ENCODE measurements around the gene ADAMTSL3. TPM values are rescaled to one million over a fixed set of nuclear protein-coding genes. Genes with fewer than 3 reads are reported as not detected.

Gene ADAMTSL3
- total and polyA plus RNA-seq, 2 of the 8 experiments (the other 6 are each of a cell fraction or from before 2014, with no cell fraction given) = 0.35 to 1.4 TPM

DNA sequence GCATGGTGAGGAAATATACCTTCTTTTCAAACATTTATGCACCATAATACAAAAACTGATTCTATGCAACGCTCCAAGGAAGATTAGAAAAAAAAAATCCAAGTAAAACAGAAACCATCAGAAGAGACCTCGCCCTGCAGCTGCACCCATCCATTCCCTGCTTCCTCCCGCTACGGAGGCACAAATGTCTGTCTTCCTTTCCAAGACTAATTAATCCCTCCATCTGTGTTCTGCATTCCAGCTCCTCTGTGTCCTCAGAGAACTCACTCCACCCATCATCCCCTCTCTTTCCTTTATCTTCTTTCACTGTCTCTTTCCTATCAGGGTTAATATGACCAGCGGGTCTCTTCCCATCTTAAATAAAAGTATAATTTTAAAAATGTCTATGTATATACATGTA, 196.1 kb downstream of the ADAMTSL3 start:
- no peaks in the 10 kb centered on the region for H3K79me2 ChIP-seq (ENCODE audit: control insufficient read depth in 1 of 2, insufficient read depth in 2 of 2, low read length in 2 of 2)
- ChIA-PET POLR2A (ENCODE audit: partially characterized antibody) (no interaction called here), CTCF (ENCODE audit: partially characterized antibody) (interaction anchor here (1.6 kb wide), 1 partner anchor 12 kb away, joined by 7 read pairs; no protein-coding TSS in a partner anchor)
- H3K56ac ChIP-seq (replicated peaks; ENCODE audit: insufficient read length, low read depth, low read length) = no peak overlapping the region
- H3K23me2 ChIP-seq (ENCODE audit: low read depth, low read length) = no peaks in the 10 kb centered on the region
- H2BK12ac ChIP-seq (ENCODE audit: low read depth, low read length) = no peak overlapping the region
- no peak for DNase-seq (ENCODE audit: low read depth in 1 of 2, low spot score in 2 of 2)
- no peak overlapping the region for H3K27ac ChIP-seq (ENCODE audit: low read depth, low read length)
- H3K27me3 ChIP-seq (replicated peaks in 1 of 4; ENCODE audit: control insufficient read depth in 3 of 4, extremely low read depth in 1 of 4, insufficient read depth in 3 of 4, low read length in 3 of 4) = no peaks in the 10 kb centered on the region
- no peak overlapping the region for H2BK120ac ChIP-seq (replicated peaks; ENCODE audit: low read depth, low read length)
- H3K9ac ChIP-seq (replicated peaks in 1 of 4; ENCODE audit: extremely low read depth in 1 of 4, low read depth in 3 of 4, low read length in 3 of 4) = no peak overlapping the region
- WGBS, 2 experiments (ENCODE audit: extremely low coverage in 1 of 2, insufficient coverage in 1 of 2, insufficient read length in 1 of 2, insufficient replicate concordance in 2 of 2, low coverage in 1 of 2, low lambda C conversion rate in 2 of 2, missing lambda C conversion rate in 1 of 2) = 85% methylated on average over 5 of the region's 5 CpGs; no CpG with 5 or more reads in 1 of the 2 experiments
- H4K5ac ChIP-seq (ENCODE audit: insufficient read length, low read depth, low read length) = no peak overlapping the region
- H3K9me3 ChIP-seq (ENCODE audit: insufficient read depth in 2 of 2, low read depth in 1 of 2, low read length in 1 of 2) = no peaks in the 10 kb centered on the region
- no peak overlapping the region for H3K18ac ChIP-seq (ENCODE audit: extremely low read depth, low read length)
- H4K20me1 ChIP-seq (replicated peaks in 1 of 2; ENCODE audit: control insufficient read depth in 1 of 2, insufficient read depth in 2 of 2, low read length in 2 of 2) = peaks cover 0 to 2% of the 10 kb centered on the region in 2 experiments
- H3K14ac ChIP-seq (ENCODE audit: insufficient read length) = no peak overlapping the region
- H2AFZ ChIP-seq (ENCODE audit: low read length) = no peak overlapping the region
- no peak overlapping the region for H4K91ac ChIP-seq (replicated peaks; ENCODE audit: insufficient read length, low read length)
- H4K8ac ChIP-seq (ENCODE audit: extremely low read depth, insufficient read depth, low read length) = no peak overlapping the region
- H2AK5ac ChIP-seq (ENCODE audit: low read depth, low read length) = no peak overlapping the region
- no peak for FAIRE-seq
- no peak overlapping the region for H3K4me2 ChIP-seq (ENCODE audit: insufficient read depth in 1 of 2, low read depth in 2 of 2, low read length in 2 of 2)
- no peak overlapping the region for H2BK5ac ChIP-seq (ENCODE audit: low read depth, low read length)
- no peak overlapping the region for H3K4me3 ChIP-seq (ENCODE audit: extremely low read depth in 1 of 4, insufficient read depth in 2 of 4, low read depth in 3 of 4, low read length in 4 of 4)
- H3K36me3 ChIP-seq (ENCODE audit: control insufficient read depth in 2 of 4, insufficient read depth in 4 of 4, low read length in 3 of 4) = no peaks in the 10 kb centered on the region
- H3K4me1 ChIP-seq (replicated peaks in 1 of 4; ENCODE audit: control insufficient read depth in 3 of 4, insufficient read depth in 4 of 4, low read length in 3 of 4) = no peaks in the 10 kb centered on the region
- no peaks in the 10 kb centered on the region for H3K79me1 ChIP-seq (ENCODE audit: low read depth, low read length)
- H2BK20ac ChIP-seq (ENCODE audit: low read length) = no peak overlapping the region
- no peak overlapping the region for H3K23ac ChIP-seq (ENCODE audit: insufficient read length)
- H2BK15ac ChIP-seq (ENCODE audit: low read length) = no peak overlapping the region
- no peak overlapping the region for H3K4ac ChIP-seq (replicated peaks; ENCODE audit: insufficient read length, low read depth, low read length)
- TF ChIP-seq CEBPB (IDR thresholded peaks at IDR 0.05; ENCODE audit: low read depth, low read length) (no peak), TAF1 (IDR thresholded peaks at IDR 0.05; ENCODE audit: low read depth, low read length) (no peak), SAP30 (IDR thresholded peaks at IDR 0.05; ENCODE audit: insufficient read depth, insufficient replicate concordance, low read length) (no peak), JUND (IDR thresholded peaks at IDR 0.05; ENCODE audit: low read length) (no peak), POLR2A (IDR thresholded peaks at IDR 0.05; ENCODE audit: control extremely low read depth in 1 of 2, low read depth in 2 of 2, low read length in 2 of 2) (no peak), POLR2AphosphoS5 (IDR thresholded peaks at IDR 0.05; ENCODE audit: low read depth, low read length) (no peak), TEAD4 (IDR thresholded peaks at IDR 0.05; ENCODE audit: low read depth, low read length) (no peak), ATF3 (IDR thresholded peaks at IDR 0.05; ENCODE audit: insufficient read depth, low read depth, low read length) (no peak)
- TF ChIP-seq, protein P1, sequence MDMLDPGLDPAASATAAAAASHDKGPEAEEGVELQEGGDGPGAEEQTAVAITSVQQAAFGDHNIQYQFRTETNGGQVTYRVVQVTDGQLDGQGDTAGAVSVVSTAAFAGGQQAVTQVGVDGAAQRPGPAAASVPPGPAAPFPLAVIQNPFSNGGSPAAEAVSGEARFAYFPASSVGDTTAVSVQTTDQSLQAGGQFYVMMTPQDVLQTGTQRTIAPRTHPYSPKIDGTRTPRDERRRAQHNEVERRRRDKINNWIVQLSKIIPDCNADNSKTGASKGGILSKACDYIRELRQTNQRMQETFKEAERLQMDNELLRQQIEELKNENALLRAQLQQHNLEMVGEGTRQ (IDR thresholded peaks at IDR 0.05; ENCODE audit: low read length) = no peak
